GM13976 (cell line): ENCODE results near the gene NRSN2.
"Not testable (repeated sequence)": the region's sequence is repeated elsewhere in the genome, so short reads cannot be mapped to it uniquely, and the experiment has no call there.

ENCODE experiments used
- DNase-seq: peaks from one replicate; pipeline ENCODE4 v3.0.0; 2012; ENCODE audit warnings: low spot score
- CTCF ChIP-seq: IDR thresholded peaks from 2 replicates; pipeline ENCODE4 v1.5.1; 2012; ENCODE audit warnings: borderline replicate concordance, mild to moderate bottlenecking; ENCODE audit not compliant: insufficient read depth; ENCODE audit errors: extremely low read depth, missing control alignments, control extremely low read depth
- in situ Hi-C: fragments of 300-500 bp; cut with MboI; formaldehyde crosslinking; loops from one replicate; pipeline ENCODE4 v1.12.0; 2022; ENCODE audit warnings: low sequenced_read_pairs, mixed read lengths, inconsistent platforms; ENCODE audit not compliant: unreplicated experiment

Gene NRSN2

DNA sequence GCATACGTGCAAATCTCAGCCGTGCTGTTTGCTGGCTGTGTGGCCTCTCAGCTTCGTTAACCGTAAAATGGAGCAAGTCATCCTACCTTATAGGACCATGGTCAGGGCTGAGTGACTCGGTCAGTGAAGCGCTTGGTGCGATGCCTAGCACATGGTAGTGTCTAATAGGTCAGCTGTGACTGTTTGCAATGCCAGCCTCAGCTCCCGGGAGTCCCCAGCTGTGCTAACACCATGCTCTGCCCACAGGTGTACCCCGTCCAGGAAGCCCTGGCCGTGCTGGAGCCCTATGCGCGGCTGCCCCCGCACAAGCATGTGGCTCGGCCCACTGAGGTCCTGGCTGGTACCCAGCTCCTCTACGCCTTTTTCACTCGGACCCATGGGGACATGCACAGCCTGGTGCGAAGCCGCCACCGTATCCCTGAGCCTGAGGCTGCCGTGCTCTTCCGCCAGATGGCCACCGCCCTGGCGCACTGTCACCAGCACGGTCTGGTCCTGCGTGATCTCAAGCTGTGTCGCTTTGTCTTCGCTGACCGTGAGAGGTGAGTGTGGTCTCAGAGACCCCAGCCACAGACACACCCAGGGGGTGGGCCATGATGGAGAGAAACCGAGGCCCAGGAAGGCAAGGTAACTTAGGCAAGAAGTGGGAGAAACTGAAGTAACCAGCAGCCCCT is 44.3 kb downstream of the NRSN2 start:
- DNase-seq, result no peak
- no peak for TF ChIP-seq CTCF
- in situ Hi-C loops, result no loop called here

DNA sequence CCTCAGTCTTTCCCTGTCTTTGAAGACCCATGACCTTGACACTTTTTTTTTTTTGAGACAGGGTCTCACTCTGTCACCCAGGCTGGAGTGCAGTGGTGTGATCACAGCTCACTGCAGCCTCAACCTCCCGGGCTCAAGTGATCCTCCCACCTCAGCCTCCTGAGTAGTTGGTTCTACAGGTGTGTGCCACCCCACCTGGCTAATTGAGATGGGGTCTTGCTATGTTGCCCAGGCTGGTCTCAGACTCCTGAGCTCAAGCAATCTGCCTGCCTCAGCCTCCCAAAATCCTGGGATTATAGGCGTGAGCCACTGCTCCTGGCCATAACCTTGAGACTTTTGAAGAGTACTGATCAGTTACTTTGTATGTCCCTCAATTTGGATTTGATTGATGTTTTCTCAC is 46.4 kb downstream of the NRSN2 start:
- in situ Hi-C loops, DNase-seq: not testable (repeated sequence)

- in situ Hi-C loops, result no loop called here
- no peak for DNase-seq
- TF ChIP-seq CTCF, result no peak
Measured at GRCh38 chr20:396252-396618, 49.3 kb downstream of the NRSN2 start.

DNA sequence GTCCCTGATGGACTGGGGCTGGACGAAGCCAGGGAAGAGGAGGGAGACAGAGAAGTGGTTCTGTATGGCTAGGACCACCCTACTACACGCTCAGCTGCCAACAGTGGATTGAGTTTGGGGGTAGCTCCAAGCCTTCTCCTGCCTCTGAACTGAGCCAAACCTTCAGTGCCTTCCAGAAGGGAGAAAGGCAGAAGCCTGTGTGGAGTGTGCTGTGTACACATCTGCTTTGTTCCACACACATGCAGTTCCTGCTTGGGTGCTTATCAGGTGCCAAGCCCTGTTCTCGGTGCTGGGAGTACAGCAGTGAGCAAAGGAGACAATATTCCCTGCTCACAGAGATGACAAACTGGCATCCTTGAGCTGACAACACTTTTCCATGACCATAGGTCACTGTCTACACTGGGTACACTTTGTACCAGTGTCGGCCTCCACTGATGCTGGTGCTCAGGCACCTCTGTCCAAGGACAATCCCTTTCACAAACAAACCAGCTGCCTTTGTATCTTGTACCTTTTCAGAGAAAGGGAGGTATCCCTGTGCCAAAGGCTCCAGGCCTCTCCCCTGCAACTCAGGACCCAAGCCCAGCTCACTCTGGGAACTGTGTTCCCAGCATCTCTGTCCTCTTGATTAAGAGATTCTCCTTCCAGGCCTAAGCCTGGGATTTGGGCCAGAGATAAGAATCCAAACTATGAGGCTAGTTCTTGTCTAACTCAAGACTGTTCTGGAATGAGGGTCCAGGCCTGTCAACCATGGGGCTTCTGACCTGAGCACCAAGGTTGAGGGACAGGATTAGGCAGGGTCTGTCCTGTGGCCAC is 49.9 kb downstream of the NRSN2 start:
- in situ Hi-C loops, result no loop called here
- no peak for TF ChIP-seq CTCF
- DNase-seq, result no peak

DNA sequence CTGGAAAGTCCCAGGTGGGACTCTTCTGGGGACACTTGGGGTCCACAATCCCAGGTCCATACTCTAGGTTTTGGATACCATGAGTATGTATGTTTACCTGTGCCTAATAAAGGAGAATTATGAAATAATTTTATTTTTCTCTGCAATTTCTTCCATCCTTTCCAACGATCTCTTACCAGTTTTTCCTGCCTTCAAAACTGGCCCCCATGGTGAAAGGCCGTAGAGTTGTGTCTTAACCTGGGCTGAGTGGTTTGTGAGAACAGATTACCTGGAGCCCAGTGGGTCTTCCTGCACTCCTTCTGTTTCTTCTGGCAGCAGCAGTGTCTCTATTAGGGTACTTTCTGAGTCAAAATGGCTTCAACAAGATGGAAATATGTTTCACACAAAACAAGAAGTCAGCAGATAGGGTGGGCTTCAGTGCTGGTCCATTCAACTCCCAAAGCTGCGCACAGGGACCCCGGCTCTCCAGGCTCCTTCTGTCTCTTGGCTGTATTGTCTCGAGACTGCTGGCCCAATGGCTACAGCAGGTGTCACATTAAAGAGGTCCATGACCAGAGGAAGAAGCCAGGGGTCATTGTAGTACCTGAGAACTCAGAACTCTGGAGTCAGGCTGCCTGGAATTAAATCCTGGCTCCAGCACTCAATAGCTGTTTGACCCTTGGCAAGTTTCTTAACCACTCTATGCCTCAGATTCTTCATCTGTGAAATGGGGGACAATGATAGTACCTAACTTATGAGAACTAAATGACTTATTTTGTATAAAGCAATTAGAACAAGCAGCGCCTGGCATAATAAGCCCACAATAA is 50.7 kb downstream of the NRSN2 start:
- no peak for TF ChIP-seq CTCF
- in situ Hi-C loops, result no loop called here
- DNase-seq, result no peak

GRCh38 chr20:399182-399707 is 52.3 kb downstream of the NRSN2 start:
- in situ Hi-C loops, result no loop called here
- no peak for DNase-seq
- TF ChIP-seq CTCF, result no peak
